GM21423 (cell line): Measurements from ENCODE around the gene TUBB2B.
"Not testable (repeated sequence)": the region's sequence is repeated elsewhere in the genome, so short reads cannot be mapped to it uniquely, and the experiment has no call there.

Experiments used
- ATAC-seq: cut with Tn5 transposase; IDR thresholded peaks from one replicate; pipeline ENCODE4 v1.9.1; 2021; ENCODE audit warnings: mild to moderate bottlenecking, moderate library complexity; ENCODE audit not compliant: unreplicated experiment

TUBB2B gene

DNA sequence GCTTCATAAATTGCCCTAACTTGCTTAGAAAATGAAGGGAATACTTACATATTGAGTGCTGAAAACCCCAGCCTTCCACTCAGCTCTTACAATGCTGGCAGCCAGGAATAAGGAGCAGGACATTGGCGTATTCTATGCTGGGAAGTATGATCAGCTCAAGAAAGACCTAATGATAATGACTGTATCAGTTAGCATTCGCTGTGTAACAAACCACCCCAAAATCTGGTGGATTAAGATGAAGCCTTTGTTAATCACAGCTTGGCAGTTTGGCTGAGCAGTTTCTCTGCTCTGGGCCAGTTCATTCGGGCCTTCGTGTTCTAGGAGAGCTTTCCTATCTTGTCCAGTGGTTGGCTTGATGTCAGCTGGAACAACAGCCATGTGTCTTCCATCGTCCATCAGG, 36.7 kb downstream of the TUBB2B start:
- no peak for ATAC-seq

DNA sequence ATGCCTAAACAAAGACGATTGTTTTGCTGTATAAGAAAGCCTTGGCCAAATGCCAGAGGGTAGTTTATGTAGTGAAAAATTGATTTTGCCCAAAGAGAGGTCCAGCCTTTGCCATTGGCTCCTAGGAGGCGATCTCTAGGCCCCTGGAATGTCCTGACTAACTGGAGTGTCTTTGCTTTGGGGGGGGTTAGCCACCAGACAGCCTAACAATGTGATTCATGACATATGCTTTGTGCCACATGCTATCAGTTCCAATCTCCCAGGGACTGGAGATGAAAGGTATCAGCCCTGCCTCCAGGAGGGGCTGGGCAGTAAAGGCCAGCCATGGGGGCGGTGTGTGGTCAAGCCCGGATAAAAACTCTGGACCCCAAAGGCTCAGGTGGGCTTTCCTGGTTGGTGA, 37.4 kb downstream of the TUBB2B start:
- ATAC-seq = no peak

DNA sequence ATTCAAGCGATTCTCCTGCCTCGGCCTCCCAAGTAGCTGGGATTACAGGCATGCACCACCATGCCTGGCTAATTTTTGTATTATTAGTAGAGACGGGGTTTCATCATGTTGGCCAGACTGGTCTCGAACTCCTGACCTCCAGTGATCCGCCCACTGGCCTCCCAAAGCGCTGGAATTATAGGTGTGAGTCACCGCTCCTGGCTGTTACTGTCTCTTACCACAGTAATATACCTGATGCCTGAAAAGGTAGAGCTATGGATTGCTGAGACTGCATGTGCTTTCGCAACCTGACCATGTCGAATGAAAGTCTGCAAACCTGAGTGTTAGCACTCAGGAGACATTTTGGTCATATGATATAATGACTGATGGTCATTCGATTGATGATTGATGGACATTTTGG, 38.3 kb downstream of the TUBB2B start:
- not testable (repeated sequence) for ATAC-seq

DNA sequence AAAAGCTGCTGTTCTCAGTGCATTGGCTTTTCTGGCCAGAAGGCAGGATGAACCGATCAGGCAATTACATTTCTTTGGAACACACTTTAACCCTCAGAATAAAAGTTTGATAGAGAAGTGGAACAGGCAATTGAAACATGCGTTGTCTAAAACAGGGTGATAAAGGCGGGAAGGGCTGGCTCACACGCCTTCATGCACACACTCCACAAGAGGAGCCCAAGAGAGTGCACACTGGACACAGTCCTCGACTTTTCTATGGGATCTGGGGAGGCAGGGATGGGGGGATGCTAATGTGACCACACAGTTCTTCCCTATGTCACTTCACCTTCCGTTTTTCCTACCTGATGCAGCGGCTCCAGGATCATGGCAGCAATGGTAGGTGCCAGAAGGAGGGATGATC, 39.2 kb downstream of the TUBB2B start:
- no peak for ATAC-seq

DNA sequence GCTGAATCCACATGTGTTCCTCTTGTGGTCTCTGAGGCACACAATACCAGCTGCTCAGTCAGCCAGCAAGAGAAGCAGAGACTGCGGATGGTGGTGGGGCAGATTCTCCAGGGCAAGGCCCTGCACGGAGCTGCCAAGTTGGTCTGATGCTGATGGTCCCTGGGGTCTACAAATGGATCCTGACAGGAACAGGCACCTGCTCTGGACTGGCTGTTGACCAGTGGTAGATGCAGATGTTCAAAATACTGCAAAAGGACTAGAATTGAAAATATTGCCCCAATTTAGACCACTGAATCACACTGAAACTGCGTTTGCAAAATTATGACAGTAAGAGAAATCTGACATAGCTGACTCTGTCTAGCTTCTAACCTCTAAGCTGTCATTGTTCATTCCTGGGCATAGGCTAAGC, 40.5 kb downstream of the TUBB2B start:
- no peak for ATAC-seq

DNA sequence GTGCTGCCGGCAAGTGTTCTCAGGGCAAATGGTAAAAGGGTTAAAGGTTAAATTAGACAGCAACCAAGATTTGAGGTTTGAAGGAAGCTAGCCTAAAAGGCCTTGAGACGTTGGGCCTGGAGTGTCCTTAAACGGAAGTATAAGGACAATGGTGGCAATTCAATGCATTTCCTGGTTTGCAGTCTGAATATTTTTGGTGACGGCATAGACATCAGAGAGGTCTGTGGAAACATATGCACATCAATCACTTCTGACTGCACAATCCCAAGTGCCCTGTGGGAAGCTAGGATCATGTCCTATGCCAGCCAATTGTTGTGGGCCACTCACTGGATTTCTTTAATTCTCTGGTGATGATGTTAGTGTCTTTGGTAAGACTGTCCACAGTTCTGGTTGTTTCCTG, 44.4 kb downstream of the TUBB2B start:
- no peak for ATAC-seq

DNA sequence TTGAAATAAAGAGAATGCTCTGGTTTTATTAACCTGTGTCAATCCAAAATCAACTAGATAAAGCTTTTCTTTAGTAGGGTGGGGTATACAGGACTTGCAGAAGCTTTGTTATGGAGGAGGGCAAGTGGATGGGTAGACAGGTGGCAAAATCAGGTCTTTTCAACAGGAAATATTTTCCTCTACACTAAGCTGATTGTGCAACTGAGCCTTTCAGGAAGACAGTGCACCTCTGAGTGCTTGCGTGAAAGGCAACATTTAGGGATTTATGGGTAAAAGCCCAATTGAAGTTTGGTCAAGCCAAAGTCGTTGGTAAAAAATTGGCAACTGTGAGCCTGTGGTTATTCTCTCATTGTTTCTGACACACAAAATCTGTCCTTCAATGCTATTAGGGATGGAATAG, 46.3 kb downstream of the TUBB2B start:
- ATAC-seq = no peak

DNA sequence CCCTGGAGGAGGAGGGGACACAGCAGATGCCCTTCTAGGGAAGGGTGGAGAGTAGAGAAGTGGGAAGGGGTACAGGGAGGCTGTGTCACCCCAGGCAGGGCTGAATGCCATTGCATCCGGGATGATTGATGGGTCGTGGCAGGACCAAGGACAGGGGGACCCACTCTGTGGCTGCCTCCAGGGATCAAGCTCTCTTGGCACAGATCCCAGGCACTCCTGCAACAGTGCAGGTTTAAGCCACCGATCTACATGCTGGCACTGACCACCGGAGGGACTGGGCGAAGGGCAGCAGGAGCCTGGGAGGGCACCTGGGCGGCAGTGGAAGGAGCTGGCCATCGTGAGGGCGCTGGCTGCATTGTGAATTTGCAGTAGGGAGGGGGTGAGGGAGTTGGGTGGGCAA, 47.5 kb downstream of the TUBB2B start:
- not testable (repeated sequence) for ATAC-seq

DNA sequence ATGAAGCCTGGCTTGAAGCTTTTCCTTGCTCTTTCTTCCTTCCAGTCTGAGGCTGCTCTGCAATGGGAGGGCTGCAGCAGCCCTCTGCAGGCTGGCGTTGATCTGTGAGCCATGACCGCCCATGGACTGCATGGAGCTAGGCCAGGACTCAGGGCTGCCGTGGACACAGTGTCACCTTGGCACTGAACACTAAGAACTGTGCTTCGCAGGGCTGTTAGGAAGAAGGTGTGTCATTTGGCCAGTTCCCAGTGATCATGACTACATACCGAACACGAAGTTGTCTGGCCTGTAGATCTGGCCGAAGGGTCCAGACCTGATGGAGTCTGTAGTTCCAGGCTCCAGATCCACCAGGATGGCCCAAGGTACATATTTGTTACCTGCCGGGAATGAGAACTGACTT, 48.8 kb downstream of the TUBB2B start:
- not testable (repeated sequence) for ATAC-seq

DNA sequence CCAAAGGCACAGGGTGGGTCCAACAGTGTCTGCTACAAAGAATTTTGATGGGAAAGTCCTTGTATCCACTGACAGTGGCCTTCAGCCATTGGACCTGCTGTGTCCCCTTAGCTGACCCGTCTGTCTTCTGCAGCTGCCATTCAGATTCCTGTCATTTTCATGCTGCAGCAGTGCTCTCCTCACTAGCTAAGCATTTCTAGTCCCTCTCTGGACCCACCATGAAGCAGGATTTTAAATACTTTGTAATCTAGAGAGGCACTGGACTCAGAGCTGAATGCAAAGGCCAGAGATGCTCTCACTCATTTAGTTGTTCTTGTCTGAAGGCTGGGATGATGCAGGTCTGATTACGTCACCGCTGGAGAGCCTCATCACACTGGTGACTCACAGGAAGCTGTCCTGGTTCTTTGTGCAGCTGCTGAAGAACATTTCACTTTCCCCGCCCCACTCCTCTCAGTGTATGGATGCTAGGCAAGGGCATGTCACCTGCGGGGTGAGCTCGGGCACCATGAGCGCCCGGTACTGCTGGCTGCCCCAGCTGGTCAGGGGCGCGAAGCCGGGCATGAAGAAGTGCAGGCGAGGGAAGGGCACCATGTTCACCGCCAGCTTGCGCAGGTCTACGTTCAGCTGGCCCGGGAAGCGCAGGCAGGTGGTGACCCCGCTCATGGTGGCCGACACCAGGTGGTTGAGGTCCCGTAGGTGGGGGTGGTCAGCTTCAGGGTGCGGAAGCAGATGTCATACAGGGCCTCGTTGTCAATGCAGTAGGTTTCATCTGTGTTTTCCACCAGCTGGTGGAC, 50.7 kb downstream of the TUBB2B start:
- no peak for ATAC-seq

DNA sequence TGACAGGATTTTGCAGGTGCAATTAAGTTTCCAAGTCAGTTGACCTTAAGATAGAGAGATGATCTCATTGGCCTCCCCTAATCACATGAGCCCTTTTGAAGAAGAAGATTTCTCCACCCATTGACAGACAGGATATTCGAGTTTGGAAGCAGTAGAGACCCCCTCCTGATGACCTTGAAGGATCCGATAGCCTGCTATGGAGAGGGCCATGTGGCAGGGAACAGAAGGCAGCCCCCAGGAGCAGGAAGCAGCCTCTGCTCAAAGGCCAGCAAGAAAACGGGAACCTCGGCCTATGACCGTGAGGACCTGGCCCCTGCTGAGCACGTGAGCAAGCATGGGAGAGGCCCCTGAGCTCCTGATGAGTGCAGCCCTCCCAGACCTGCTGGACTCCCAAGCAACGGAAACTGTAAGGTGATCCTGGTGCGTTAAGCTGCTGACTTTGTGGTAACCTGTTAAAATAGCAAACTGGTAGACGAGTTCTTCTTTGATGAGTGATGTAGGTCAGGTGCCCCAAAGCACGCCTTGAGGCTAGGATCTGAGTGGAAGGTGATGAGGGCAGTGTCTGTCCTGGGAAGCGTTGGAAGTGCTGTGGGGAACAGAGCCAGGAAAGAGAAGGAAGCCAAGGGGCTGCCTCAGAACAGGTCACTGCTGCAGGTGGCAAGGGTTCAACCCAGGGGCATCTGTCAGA, 51.6 kb downstream of the TUBB2B start:
- ATAC-seq = no peak
